Fibroblast of skin of left quadriceps (primary cell): ENCODE measurements around the gene ZCCHC14.
"Not testable (repeated sequence)": the region's sequence is repeated elsewhere in the genome, so short reads cannot be mapped to it uniquely, and the experiment has no call there.

Experiments
- DNase-seq, 2 experiments: peaks; one replicate each; pipeline ENCODE4 v3.0.0-alpha.2; 2013; ENCODE audit warnings: low read depth in 2 of 2

Gene ZCCHC14

DNA sequence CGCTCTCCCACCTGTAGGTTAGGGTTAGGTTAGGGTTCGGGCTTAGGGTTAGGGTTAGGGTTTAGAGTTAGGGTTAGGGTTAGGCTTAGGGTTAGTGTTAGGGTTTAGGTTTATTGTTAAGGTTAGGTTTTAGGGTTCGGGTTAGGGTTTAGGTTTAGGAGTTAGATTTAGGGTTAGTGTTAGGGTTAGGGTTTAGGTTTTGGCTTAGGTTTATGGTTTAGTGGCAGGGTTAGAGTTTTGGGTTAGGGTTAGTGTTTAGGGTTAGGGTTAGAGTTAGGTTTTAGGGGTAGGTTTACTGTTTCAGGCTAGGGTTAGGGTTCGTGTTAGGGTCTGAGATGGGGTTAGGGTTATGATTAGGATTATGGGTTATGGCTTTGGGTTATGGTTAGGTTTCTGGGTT, 31.6 kb upstream of the ZCCHC14 start:
- DNase-seq = no peak

DNA sequence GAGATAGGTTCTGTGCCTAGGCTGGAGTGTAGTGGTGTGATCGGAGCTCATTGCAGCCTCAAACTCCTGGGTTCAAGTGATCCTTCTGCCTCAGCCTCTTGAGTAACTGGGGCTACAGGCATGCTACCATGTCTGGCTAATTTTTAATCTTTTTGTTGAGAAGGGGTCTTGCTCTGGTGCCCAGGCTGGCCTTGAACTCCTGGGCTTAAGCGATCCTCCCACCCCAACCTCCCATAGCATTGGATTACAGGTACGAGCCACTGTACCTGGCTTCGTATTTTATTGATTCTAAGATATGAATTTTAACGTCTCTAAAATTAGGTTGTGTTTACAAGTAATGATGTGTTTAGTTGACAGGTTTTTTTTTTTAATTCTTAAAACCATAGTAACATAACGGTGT, 30.8 kb upstream of the ZCCHC14 start:
- not testable (repeated sequence) for DNase-seq

DNA sequence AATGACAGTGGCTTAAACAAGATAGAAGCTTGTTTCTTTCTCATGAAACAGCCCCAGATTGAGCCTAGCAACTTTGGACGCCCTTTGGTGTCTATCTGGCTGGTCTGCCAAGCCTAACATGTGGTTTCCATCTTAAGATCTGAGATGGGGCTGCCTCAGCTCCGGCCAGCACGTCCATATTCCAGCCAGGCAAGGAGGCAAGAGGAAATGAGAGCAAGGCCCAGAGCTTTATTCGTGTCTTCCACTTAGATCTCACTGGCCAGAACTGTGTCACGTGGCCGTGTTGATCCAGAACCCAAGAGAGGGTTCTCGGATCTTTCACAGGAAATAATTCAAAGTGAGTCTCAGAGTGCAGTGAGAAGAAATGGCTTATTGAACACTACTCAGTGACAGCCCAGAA, 28.9 kb upstream of the ZCCHC14 start:
- not testable (repeated sequence) for DNase-seq

DNA sequence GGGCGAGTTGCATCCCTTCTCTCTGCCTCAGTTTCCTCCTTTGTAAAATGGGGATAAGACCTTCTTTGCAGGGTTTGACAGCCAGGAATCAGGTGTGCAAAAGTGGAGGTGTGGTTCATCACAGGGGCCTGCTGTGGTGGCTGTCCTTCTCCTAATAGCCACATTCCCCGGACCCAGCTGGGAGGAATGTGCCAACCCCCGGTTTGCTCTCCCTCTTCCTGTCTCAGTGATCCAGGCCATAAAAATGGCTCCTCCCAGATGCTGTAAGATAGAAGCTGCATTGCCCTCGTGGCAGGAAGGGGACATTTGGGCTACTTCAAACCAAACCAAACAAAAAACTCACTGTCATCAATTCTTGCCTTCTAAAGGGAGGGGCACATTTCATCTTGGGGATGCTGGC, 26.3 kb upstream of the ZCCHC14 start:
- not testable (repeated sequence) for DNase-seq

DNA sequence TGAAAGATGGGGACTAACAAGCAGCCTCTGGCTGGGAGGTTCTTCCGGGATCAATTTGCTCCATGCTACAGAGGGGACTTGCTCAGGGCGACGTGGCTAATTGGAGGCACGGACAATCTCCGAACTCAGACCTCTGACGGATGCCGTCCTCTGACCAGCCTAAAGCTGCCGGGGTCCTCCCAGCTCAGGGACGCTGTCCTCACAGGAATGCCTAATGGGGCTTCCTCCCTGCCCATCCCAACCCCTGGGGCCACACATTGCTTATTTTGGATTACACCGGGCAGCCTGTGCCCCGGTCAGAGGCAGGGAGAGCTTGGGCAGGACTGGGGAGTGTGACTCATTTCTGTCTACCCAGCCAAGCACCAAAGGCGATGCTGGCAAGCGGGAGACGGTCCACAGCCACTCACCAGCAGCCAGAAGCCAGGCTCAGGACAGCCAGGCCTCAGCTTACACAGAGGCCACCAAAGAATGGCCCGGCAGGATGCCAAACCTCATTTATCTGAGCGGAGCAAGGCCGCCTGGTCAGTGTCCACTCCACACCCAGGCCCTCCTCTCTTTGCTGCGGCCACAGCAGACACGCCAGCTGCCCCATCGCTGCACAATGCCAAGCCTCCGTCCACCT, 25.7 kb upstream of the ZCCHC14 start:
- not testable (repeated sequence) for DNase-seq

DNA sequence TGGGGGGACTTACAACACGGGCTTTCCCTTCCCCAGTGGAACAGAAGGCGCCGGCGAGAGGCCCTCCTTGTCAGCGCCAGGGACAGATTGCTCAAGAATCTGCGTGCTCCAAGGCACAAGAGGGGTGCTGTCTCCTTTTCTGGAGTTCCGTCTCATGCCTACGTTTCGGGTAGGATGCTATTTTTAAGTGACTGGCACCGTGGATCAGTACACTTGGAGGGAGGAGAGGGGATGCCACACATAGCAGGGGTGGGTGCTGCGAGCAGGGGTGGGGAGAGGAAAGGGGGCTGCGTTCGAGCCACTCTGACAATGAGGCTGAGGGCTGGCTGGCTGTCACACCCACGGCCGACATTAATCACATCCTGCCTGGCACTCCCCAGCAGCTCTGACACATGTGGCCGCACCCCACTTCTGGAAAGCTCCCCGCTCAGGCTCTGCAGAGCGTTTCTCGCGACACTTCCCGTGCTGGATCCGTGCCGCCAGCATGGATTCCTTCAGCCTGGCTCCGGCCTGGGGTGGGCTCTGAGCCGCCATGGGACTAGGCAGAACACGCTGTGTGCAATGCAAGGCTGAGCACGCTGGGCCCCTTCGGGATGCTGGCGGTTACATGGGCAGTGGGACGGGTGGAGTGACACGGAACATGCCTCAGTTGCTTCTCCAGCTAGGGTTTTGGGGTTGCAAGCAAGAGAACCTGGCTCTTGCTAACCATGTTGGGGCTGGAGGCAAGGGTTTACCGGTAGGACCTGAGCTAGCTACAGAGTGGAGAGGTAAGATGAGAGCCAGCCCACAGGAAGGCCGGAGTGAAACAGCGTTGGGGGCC, 25.0 kb upstream of the ZCCHC14 start:
- not testable (repeated sequence) for DNase-seq

DNA sequence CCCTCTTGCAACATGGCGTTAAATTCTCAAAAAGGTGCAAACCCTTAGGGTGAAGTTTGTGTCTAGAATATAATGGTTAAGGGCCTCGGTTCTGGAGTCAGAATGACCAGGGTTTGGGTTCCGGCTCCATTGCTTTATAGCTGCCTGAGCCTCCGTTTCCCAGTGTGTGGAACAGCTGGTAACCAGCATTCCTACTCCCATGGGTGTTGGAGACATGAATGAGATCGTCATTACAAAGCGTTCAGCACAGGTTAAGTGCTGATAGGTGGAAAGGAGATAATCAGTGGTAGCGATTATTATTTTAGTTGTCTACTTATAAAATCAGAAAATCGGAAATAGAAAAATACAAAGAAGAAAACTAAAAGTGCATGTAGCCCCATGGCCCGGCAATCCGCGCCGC, 23.5 kb upstream of the ZCCHC14 start:
- DNase-seq = no peak

DNA sequence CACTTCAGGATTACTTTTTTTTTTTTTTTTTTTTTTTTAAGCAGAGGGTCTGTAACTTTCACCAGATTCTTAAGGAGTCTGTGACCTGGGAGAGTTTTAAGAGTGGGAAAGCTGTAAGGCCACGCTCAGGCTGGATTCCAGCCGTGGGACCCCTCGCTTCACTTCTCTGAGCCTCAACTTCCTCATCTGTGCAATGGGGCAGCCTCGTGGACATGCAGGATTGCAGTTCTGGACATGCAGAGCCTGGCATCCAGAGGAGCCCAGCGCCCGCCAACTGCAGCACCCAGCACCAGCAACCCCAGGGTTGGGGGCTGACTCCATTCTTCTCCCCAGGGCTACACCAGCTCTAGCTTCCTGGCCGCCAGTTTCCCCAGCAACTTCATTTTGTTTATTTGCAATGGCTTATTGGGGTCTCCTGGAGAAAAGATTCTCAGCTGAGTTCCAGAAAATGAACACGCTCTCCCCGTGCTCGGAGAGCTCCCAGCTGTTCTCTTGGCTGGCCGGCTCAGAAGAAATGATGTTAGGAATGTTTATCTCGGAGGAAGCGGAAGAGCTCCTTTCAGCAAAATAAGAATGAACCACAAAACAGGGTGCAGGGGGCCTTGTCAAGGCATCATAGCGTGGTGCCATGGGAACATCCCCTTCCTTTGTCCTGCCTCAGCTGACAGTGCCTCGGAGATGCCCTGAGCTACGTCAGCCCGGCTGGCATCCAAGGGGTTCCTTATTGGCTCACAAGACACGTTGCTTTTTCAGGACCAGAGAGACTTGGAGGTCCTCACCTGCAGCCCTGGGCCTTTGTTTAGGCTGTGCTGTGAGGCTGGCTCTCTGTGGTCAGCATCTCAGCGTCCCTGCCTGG, 22.9 kb upstream of the ZCCHC14 start:
- DNase-seq = no peak

DNA sequence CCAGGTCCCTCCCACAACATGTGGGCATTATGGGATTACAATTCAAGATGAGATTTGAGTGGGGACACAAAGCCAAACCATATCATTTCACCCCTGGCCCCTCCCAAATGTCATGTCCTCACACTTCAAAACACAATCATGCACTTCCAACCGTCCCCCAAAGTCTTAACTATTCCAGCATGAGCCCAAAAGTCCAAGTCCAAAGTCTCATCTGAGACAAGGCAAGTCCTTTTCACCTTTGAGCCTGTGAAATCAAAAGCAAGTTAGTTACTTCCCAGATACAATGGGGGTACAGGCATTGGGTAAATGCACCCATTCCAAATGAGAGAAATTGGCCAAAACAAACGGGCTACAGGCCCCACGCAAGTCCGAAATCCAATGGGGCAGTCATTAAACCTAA, 17.0 kb upstream of the ZCCHC14 start:
- DNase-seq = not testable (repeated sequence)

DNA sequence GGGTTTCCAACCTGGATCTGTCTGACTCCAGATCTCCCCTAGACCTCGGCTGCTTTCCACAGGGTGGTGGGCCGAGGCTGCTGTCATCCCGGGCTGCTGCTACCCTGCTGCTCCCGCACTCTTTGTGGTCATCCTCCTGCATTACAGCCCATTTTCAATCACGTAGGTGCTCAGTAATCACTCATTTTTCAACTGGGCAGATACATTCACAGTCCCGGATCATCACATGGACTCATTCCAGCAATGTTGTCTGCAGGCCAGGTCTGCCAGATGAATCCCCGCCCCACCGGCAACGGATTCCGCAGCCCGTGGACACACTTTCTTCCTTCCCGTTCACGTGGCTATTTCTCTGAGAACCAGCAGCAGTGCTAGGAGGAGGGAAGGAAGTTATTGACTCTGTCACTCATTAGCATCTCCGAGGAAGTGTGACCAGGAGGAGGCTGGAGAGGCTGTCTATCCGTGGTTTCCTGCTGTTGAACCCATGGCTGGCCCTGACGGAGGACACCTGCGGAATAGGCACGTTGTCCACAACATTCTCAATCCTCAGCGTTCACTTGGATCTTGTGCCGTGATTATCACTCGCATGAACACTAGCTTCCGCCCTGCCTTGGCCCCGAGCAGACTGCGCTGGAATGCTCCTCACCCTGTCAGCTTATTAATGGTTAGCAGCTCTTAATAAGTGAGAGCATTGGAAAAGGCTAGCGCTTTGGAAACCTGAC, 14.7 kb upstream of the ZCCHC14 start:
- DNase-seq = no peak

DNA sequence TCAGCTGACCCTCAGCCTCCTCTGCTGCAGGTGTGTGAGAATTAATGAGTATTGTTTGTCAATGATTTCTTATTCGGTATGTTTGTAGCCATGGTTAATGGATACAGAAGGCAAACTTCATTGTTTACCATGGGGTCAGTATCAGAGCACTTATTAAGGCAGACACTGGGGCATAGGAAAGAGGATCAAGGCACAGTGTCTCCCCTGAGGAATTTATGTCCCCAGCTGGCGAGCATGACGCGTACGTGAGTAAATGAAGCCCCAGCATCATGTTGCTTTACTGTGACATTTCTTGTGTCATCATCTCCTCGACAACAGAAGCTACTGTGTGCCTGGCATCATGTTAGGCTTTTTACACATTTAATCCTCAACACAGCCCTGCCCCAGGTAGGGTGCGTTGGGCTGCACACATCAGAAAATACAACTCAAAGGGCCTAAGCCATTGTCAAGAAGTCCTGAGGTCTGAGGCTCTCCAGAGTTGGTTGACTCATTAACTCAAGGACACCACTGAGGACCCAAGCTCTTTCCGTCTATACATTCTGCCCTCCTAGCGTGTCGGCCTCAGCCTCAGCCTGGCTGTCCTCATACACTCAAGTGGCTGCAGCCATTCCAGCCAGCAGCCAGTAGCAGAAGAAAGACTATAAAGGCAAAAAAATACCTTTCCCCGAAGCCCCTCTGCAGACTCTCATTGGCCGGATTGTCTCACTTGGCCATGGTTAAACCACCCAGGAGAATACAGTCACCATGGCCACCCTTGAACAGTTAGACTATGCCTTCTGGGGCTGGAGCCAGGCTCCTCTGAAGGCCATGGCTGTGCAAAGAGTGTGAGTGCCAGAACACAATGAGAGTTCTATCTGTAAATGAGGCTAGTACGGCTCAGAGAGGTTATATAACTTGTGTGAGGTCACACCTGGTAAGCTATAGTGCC, 13.9 kb upstream of the ZCCHC14 start:
- no peak for DNase-seq

DNA sequence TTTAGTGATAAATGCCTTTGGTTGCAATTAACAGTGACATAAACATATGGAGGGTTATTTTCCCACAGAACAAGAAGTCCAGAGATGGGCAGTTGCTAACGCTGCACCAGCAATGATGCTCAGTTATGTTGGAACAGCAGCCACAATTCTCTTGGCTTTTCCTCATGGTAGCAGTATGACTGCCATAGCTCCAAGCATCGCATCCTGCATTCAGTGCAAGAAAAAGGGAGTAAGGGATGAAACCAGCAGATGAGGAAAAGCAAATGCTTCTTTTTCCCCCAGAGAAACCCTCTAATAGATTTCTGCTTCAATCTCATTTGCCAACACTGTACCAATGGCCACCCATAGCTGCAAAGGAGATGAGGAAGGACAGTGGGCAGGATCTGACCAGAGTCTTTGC, 13.0 kb upstream of the ZCCHC14 start:
- DNase-seq = no peak

DNA sequence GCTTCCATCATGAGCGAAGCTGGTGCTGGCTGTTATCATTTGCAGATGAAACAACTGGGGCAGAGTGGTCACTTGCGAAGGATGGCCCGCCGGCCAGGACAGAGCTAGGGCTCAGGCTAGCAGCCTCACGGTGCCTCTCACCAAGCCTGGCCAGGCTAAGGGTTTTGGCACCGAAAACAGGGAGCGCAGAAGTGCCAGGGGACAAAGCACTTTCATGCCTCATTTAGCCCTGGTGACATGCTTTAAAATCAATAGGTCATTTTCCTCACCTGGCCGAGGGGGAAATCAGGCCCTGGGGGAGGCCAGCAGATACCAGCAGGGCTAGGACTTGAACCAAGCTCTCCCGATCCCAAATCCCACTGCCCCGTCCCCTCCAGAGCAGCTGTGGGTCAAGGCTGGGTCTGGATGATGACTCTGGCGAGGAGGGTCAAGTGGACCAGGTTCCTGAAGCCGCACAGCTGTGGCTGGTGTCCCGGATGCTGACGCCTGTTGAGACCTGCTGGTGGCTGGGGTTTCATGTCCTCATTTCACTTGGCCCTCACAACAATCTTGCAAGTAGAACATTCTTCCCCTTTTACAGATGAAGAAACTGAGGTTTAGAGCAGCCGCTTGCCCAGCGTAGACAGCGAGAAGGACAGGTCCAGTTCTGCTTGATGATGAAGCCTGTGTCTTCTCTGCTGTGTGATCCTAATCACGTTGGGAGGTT, 10.6 kb upstream of the ZCCHC14 start:
- DNase-seq = not testable (repeated sequence)

DNA sequence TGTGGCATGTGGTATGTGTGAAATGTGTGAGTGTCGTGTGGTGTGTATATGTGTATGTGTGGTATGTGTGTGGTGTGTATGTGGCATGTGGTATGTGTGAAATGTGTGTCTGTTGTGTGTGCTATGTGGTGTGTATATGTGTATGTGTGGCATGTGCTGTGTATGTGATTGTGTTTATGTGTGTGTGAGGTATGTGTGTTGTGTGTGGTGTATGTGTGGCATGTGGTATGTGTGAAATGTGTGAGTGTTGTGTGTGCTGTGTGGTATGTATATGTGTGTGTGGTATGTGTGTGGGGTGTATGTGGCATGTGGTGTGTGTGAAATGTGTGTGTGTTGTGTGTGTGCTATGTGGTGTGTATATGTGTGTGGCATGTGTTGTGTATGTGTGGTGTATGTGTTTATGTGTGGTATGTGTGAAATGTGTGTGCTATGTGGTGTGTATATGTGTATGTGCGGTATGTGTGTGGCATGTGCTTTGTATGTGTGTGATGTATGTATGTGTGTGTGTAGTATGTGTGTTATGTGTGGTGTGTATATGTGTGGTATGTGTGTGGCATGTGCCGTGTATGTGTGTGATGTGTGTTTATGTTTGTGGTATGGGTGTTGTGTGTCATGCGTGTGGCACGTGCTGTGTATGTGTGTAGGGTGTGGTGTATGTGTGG, 9.6 kb upstream of the ZCCHC14 start:
- DNase-seq = no peak

DNA sequence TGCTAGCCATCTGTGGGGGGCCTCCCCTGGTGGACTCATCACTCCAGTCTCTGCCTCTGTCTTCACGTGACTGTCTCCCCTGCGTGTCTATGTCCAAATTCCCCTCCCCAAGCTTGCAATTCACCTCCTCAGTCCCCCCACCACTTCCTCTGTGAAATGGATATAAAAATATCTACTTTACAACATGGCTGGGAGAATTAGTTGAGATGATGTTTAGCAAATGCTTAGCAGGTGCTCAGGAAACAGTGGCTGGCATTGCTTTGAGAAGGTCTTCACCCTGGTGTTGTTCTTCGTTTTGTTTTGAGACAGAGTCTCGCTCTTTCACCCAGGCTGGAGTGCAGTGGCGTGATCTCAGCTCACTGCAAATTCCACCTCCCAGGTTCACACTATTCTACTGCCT, 8.3 kb upstream of the ZCCHC14 start:
- no peak for DNase-seq

DNA sequence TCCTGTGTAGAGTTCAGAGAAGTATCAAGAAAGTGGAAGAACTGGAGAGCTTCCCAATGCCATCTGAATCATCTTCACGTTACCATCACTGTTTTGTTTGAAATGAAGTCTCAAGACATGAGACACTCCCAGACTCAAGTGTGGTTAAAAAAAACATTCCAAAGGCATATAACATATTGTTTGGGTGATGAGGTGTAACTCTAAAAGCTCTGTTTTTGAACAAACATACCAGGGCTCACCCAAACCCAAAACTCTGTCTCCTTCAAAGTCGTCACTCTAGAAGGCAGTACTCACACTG, 6.3 kb upstream of the ZCCHC14 start:
- peak; percentile 25 to 36 for DNase-seq

DNA sequence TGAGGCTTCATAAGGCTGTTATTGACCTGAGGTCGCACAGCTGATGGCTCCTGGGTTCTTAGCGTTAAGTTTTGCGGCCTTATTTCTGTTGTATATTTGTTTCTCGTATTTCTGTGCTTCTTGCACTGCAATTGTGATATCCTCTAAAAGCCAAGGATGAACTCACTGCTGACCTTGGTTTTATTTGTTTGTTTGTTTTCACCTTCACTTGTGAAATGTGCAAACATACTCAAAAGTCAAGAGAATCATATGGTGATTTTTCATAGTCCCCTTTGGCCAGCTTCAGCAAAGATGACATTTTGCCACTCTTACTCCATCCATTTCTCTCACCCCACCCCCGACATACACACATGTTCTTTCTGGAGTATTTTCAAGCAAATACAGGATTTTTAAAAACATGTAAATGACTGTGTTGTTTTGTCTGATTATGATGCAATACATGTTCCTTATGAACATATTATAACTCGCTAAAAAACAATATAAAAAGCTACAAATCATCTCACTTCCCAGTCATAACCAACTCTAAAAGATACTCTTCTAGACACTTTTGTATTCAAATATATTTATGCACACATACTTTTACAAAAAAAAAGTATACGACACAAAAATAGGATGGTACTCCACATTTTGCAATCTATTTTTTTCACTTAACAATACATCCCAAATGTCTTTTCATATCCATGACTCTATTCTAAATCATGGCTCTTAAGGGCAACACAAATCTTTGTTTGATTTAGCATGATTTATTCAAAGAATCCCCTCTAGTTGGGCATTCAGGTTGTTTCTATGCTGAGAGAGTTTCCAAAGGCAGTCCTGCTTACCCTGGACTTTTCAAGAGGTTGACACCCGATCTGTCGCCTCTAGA, 5.7 kb upstream of the ZCCHC14 start:
- no peak for DNase-seq

DNA sequence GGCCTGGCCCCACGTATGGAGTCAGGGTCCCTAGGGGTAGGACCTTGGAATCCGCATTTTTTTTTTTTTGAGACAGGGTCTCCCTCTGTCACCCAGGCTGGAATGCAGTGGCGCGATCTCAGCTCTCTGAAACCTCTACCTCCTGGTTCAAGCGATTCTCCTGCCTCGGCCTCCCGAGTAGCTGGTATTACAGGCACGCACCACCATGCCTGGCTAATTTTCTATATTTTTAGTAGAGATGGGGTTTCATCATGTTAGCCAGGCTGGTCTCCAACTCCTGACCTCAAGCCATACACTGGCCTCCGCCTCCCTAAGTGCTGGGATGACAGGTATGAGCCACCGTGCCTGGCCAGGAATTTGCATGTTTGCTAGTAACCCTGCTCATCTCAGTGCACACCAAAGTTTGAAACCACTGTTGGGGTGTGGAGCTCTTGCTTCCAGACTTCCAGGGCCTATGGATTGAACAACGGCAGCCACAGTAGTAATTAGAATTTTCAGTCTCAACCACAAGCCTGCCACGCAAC, 5.0 kb upstream of the ZCCHC14 start:
- DNase-seq = not testable (repeated sequence)
